GM12891 (cell line): ENCODE data around the gene NUP50.

Source experiments
- POLR2A ChIP-seq: IDR thresholded peaks from 2 replicates; pipeline ENCODE4 v1.6.1; 2011; ENCODE audit warnings: low read depth, low read length, control low read depth
- POLR2AphosphoS5 ChIP-seq: IDR thresholded peaks from 2 replicates; pipeline ENCODE4 v1.6.1; 2011; ENCODE audit warnings: low read depth, low read length, control low read depth
- SPI1 ChIP-seq: IDR thresholded peaks from 2 replicates; pipeline ENCODE4 v1.6.1; 2011; ENCODE audit warnings: low read depth, low read length, control low read depth
- TAF1 ChIP-seq: IDR thresholded peaks from 2 replicates; pipeline ENCODE4 v1.6.1; 2011; ENCODE audit warnings: low read depth, low read length, control low read depth

- no peak for TF ChIP-seq POLR2A
- TF ChIP-seq POLR2AphosphoS5 = no peak
- TF ChIP-seq SPI1 = no peak
- no peak for TF ChIP-seq TAF1
Observed at GRCh38 chr22:45195616-45196015, 31.9 kb downstream of the NUP50 start.
